NCI-H524 treated with DMSO at 0.1 percent for 48 hours (cell line): Measurements from ENCODE around the gene AUTS2.
A peak's percentile ranks its signal among the peaks of the same experiment; 100 is the strongest.

Experiments used
- DNase-seq: peaks from one replicate; lab custom pipeline; 2025; lab: John Stamatoyannopoulos, UW

Gene AUTS2

DNA sequence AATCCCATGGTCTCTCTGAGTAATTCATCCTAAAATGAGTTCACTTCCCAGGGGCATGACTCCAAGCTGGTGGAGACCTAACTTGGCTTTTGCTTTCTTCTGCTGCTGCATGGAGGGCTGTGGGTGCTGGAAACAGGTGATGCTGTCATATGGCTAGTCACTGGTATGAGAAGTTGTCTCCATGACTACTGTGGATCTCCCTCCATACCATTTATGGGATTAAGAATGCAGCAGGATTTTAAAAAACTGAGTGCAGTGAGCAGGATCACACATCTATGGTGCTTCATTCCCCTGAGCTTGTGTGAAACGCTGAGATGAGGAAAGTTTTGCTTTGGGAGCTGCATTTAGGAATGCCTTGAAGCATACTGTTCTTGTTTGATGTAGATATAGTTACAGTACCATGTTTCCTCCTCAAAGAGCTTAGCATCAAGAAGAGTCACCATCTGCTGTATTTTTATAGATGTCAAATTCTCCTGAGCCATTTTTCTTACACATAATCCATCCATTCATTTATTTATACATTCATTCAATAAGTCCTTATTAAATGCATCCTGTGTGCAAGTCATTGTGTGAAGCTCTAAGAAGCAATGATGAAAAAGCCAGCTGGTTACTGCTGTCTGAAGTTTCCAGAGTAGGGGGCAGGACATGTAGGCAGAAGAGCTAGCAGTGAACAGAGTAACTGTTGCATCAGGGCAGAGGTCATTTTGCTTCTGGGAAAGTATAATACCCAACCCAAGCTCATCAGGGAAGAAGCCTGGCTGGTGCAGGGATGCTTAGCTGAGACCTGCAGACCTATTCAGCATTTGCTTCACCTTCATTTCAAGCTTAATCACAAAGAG, 534.8 kb downstream of the AUTS2 start:
- peak; percentile 74 for DNase-seq

DNA sequence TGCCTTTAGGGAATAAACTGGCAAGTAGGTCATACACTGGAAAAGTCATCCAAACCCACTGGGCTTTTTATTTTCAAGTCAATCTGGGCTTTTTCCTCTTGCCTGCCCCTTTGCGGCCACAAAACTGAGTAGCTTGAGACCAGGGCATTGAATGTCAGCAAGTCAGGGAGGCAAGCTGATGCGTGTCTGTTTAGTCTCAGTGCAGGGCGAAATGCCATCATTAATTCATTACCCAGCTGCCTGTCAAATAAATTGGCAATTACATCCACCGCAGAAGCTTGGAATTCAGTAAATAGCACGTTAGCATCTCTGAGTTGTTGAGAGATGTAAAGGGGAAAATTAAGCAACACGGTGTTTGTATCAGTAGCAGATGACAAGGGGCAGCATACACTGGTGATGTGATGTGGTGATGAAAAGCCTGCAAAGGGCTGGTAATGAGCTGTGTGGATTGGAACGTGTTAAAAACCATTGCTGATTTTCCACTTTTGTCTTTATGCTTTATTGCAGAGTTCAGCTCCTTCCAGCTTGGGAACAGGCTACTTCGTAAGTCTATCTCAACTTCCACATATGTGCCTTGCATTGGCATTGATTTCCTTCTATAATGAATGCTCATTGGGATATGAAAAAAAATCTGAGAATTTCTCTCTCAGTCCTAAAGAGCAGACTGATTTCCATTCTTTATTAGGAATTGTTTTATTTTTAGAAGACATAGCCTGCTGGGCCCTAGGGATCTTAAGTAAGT, 535.9 kb downstream of the AUTS2 start:
- DNase-seq: no peak

DNA sequence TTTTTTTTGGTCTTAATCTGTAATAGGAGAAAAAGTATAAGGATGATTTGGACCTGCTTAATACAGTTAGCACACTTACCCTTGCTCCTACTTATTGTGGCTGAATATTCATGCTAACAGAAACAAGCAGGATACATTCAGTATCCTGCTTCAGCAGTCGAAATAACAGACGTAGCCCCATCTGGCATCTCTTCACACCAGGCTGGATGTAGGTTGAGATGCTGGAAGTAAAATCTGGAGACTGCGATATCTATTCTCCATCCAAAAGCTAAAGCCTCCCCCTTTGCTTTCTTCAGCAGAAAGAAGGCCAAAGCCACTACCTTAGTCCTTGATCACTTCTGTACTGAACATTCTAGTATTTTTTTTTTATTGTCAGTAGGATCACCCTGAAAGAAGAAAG, 537.4 kb downstream of the AUTS2 start:
- DNase-seq: peak; percentile 53

DNA sequence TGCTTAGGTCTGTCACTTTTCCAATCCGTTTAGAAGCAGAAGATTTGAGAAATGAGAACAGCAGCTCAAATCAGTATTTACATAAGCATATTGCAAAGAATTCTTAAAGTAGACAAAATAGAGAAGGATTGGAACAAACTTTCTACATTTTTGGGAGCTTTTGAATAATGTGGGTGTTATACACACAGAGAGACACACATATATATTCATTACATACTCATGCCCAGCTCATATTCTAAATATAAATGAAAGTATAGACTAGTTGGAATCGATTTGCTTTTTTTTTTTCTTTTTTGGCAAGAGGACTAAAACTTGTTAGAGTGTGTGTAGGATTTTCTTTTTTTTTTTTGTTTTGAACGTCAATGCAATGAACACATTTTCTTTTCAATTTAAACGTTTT, 538.9 kb downstream of the AUTS2 start:
- no peak for DNase-seq

DNA sequence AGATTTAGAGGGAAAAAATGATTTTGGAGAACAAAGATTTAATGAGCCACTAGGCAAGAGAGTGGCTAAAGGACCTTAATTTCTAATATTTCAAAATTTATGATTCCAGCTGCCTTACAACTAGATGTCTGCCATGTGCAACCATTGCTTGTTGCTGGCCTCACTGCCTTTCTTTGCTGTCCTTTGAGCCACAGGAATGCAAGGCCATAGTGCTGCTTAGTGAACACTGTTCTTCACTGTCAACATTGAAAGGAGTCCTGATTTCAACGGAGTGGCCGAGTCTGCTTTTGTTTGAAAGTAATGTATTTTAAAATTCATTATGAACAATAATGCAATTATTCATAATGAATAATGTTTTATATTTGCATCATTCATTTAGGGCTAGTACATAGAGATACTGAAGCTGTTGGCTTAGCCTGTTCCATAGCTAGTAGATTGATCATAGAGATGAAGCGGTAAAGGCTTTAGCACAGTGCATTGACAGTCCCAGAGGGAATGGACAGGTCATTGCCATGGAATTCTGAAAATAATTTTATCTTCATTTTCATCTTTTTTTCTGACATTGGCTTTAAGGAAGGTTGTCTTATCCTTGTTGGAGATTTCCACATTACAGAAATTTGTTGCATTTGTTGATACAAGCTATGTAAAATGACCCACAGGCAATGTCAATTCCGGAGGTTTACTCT, 544.1 kb downstream of the AUTS2 start:
- no peak for DNase-seq

DNA sequence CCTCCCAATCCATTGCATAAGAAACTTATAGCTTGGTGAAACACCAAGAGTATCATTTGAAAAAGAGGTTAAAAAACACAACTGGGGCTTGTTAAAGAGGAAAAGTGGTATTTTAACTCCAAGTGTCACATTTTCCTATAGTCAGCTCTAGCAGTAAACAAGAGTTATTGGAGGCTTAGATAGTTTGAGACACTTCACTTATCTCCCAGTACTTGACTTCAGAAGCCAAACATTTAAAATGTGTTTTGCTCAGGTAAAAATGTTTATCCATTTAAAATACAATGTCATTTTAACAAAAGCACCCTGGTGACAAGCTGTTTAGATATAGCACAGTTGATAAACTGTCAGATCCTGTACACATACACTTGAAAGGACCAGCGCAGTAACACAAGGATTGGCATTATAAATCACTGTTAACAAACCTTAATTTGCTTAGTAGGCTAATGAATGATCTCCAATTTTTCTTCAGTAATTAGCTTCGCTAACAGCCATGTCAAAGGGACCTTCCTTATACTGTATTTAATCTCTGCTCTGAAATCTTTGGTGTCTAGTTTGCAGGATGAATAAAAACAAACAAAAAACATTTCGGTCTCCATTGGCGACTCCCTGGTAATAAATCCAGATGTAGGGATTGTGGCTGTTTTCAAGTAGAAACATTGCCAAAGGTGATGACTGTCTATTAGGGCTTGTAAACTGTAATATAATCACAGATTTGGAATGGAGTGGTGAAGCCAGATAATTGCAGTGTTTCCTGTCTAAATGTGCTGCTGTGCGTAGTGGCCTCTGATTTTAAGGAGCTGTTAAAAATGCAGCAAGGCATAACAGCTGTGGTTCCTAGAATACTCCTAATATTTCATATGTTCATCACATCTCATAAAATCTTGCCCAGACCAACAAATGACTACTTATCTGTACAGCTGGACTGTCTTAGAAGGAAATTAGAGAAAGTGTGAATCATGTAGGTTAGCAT, 545.1 kb downstream of the AUTS2 start:
- DNase-seq: no peak

DNA sequence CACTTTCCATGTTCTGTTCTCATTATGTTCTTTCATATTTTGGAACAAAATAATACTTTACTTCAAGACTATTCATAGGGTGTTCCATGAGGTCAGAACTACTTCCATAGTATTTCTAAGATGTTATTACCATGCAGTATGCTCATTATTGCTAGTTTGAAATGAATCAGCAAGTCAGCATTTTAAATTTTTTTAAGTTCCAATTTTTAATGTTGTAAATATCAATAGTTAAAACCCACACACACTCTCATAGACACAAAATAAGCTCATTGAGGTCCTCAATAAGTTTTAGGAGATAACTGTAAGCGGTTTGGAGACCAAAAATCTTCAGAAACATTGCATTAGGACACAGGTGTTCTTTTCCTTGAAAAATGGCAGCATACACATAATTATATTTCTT, 550.7 kb downstream of the AUTS2 start:
- no peak for DNase-seq

DNA sequence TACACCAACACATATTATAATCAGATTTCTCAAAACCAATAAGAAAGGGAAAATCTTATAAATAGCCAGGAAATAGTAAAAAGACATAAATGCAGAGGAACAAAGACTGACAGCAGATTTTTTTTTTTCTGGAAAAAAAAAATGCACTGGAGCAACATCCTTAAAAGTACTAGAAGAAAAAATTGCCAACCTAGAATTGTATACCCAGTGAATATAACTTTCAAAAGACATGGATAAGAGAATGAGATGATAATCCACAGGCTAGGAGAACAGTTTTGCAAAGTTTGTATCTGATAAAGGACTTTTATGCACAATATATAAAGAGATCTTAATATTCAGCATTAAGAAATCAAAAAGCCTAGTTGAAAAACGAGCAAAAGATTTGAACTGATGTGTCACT, 554.0 kb downstream of the AUTS2 start:
- DNase-seq: no peak

DNA sequence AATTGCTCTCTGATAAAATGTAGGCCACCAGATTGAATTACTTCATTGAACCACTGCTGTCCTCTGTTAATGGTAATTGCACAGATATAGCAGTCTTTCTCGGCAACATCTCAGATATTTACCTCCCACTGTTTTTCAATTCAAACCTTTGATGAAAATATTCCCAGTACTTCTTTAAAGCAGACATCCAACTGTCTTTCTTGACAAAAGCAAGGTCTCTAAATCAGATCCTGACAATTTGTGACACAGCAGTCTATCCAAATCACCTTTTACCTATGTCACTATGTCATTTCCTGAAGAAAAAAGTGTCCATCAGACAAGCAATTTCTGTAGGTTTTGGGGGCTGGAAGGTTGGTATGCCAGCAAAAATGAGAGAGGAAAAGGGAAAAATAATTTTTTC, 555.7 kb downstream of the AUTS2 start:
- DNase-seq: no peak

DNA sequence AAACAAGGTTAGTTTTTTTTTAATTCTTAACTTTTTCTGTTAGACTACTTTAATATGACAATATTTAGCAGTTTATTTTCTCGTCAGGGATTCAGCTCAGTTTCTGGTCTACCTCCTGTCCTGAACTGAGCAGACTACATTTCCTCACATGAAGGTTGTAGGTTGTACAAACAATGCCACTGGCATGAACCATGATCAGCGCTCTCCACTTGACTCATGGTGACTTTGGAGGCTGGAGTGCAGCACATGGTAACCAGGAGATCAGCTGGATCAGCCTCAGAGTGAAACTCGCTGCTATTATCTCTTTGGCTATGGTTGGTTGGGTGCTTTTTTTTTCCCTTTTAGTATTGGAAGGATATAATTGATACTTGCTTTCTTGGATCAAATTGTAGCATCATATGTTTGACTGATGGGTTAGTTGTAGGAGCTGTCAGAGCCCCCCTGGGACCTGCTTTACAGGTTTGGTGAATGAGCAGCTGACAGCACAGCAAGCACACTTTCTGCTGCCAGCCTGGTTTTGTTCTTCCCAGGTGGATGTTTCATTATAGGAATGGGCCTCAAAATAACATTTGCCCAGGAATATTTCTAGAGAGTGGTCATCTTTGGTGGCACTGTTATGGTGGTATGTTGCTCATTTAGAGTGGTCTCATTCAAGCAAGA, 556.4 kb downstream of the AUTS2 start:
- no peak for DNase-seq

DNA sequence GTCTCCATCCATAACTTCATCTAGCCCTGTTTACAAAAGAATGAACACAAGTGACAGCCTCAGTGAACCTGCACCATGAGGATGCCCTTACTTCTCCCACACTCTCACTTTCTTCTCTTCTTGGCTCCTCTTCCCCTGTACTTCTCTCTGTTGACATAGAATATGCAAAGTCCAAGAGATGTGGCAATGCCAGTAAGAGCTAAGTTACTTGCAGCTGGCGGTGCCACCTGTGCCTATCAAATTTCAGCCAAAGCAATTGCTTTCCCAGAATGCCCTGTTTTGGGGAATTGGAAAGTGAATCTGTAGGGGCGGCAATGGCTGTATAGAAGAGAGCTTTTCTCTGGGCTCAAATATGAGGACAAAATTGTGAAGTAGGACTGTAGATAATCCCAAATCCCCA, 557.8 kb downstream of the AUTS2 start:
- peak; percentile 45 for DNase-seq

DNA sequence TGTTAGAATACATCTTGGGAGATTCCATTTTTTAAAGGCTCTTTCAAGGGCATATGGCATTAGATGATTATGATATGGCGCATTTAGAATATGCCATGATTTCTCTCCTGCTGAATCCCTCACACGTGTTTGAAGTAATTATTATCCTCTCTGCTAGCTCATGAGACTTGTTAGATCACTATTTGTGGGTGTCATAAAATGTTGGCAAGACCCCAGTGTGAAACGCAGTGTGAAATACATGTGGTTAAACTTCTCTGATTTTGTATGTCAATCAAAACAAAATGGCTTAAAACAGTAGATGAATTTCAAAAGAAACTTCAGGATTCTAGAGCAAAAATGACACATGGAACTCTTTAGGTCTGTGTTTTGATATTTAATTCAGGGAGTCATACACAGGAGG, 560.8 kb downstream of the AUTS2 start:
- no peak for DNase-seq

DNA sequence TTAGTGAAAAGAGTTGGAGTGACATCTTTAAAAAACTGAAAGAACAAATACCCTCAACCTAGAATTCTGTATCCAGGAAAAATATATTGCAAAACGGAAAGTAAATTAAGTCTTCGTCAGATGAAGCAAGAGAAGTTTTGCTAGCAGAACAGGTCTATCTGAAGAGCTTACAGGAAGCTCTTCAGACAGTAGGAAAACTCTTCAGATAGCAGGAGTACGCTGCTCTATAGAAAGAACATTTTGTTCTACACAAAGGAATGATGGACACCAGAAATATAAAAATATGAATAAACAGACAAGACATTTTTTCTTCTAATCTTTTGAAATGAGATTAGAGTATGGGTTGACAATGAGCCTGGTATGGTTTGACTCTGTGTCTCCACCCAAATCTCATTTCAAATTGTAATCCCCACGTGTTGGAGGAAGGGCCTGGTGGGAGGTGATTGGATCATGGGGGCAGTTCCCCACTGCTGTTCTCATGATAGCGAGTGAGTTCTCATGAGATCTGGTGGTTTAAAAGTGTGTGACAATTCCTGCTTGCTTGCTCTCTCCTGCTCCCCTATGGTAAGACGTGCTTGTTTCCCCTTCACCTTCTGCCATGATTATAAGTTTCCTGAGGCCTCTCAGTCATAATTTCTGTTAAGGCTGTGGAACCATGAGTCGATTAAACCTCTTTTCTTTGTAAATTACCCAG, 567.3 kb downstream of the AUTS2 start:
- no peak for DNase-seq

DNA sequence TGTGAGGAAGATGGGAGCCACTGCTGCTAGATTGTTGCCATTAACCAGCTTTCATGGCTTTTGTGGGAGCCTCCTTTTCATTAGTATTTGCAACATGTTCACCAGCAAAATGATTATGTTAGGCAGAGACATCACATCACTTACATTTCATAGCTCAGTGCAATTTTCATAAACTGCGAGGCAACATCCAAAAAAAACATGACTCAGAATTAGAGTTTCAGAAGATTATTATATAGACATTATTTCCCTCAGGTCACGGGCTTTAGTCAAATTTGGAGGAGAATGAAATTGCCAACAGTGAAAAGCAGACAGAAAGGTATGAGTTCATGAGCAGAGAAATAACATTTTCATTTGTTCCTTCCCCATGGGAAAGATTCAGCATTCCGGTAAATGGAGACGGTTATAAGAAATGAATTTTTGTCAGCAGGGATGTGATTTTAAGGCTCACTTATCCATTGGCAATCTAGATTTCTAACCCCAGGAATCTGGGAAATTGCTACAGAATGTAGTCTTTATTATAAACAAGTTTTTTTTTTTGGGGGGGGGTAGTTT, 573.2 kb downstream of the AUTS2 start:
- no peak for DNase-seq

DNA sequence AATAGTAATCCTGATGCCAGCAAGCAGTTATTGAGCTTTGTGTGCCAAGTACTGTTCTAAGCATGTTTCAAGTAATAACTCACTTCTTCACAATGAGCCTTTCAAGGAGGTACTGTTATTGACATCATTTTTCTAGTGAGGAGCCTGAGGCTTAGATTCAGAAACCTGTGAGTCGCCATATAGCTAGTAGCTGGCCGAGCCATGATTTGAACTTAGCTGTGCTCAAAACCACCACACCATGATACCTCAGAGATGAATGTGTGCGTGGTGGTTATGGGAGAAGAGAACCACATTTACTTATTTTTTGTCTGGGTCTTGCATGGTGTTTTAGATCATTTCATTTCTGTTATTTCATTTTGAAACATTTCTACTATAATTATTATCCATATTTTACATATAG, 578.9 kb downstream of the AUTS2 start:
- no peak for DNase-seq

DNA sequence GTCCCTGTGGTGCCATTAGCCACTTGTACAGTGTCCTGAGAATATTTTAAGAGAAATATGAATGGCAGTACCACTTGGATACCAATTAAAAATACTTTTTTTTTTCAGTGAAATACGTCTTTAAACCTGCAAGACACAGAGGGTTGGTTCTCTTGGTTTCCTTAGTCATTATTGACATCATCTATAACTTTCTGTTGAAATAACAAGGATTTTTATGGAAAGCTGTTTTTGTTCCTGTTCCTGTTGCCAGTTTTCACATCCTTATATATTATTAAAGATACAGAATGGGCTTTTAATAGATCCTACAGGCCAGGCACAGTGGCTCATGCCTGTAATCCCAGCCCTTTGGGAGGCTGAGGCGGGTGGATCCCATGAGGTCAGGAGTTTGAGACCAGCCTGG, 579.9 kb downstream of the AUTS2 start:
- no peak for DNase-seq

DNA sequence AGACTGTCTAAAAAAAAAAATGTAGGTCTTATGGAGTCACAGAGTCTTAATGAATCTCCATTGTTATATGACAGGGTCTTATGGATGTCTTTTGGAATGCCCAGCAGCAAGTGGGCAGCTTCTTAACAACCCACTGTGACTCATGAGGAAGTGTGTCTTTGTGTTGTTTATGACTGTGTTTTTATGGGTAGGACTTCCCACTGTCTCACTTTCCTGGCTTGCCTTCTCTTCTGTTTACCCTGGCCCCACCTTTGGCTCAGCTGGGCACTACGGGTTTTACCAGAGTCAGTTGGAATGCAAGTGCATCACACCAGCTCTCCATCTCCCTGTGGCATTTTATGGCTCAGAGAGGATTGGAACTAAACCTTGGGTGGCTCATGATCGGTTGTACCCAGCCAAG, 580.5 kb downstream of the AUTS2 start:
- no peak for DNase-seq

DNA sequence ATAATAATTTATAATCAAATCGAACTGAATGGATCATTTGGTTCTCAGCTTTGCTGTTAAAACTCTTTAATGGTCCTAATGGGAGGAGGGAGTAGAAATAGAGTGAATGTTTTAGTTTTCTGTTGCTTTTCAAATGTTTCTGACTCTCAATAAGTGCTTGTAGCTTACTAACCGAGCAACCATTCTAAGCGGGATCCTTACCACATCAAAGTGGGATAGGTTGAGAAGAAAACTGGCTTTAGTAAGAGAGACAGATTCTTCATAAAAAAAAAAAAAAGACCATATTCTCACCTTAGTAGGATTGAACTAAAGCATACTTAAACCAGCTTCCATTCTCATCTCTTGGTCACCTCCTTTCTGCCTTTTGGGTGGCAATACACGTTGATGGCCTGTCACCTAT, 584.2 kb downstream of the AUTS2 start:
- DNase-seq: no peak

DNA sequence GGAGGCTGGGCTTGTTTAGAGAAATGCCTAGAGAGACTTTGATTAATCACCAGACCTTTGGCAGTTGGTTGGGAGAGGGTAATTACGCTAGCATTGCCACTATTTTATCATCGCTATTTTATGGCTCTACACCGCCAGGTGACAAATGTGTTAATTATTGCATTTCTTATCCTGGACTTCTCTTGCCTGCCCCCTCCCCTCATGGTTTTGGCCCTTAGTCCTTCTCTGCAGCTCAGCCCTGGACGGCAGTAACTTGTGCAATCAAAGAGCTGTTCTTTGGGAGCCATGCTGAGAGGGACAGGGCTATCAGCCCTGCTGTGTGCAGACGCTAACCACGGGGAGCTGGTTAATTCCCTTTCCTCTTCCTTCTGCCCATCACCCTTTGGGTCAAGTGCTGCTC, 585.0 kb downstream of the AUTS2 start:
- DNase-seq: no peak

DNA sequence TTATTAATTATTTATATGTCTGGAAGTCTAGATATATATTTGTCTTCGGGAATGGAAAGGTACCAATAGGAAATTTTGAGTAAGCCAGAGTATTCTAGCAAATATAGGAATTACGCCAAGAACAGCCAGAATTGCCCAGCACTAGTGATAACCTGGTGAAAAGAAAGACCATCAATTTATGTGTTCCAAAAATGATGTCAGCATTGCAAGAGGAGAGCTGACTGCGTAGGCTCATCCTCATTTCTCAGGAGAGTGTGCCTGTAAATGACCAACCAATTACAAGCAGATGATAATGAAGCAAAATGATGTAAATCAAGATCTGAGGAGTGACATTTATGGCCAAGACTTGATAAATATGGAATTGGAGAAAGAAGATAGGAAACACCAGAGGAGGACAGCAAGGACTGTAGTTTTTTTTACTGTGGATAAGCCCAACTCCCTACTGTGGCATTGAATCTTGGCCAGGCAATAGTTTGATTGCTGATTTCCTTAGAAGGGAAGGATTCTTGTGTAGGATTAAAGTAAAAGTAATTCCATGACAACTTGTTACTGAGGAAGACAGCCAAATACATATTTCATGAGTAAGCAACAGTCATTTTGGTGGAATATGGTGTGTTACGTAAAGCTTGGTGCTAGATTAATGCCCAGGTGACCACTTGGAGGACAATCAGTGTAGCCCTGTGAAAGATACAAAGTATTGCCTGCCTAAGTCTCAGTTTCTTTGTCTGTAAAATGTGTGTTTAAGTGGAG, 590.8 kb downstream of the AUTS2 start:
- no peak for DNase-seq
